ENCODE measurements around the gene FKBP7.

Gene FKBP7

DNA sequence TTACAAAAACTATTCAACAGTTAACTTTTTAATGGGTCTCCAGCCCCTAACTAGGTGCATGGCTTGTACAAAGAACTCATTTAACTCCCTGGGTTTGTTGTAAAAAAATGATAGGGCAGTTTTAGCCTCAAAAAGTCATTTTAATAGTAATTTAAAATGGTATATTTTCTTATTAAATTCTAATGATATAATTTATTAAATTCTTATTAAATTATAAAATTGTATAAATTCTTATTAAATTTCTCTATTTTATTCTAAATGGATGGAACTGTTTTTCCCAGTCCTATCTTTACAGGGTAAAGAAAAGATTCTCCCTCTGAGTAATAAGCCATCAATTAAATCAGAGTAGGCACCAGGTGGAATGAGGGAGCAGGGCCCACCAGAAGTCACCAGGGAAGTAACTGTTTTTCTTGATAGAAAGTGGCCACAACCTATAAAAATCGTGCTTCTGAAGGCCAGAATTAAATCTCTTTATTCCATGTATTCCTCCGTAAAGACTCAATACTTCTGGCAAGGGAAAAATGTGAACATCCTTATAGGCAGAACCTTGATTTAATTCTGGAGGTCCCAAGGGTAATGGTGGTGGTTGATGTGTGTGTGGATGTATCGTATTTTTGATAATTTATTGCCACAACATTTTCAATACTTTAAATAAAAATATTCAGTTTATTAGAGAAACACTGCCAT, 814 bp downstream of the FKBP7 start:
- TF ChIP-seq, protein P1, sequence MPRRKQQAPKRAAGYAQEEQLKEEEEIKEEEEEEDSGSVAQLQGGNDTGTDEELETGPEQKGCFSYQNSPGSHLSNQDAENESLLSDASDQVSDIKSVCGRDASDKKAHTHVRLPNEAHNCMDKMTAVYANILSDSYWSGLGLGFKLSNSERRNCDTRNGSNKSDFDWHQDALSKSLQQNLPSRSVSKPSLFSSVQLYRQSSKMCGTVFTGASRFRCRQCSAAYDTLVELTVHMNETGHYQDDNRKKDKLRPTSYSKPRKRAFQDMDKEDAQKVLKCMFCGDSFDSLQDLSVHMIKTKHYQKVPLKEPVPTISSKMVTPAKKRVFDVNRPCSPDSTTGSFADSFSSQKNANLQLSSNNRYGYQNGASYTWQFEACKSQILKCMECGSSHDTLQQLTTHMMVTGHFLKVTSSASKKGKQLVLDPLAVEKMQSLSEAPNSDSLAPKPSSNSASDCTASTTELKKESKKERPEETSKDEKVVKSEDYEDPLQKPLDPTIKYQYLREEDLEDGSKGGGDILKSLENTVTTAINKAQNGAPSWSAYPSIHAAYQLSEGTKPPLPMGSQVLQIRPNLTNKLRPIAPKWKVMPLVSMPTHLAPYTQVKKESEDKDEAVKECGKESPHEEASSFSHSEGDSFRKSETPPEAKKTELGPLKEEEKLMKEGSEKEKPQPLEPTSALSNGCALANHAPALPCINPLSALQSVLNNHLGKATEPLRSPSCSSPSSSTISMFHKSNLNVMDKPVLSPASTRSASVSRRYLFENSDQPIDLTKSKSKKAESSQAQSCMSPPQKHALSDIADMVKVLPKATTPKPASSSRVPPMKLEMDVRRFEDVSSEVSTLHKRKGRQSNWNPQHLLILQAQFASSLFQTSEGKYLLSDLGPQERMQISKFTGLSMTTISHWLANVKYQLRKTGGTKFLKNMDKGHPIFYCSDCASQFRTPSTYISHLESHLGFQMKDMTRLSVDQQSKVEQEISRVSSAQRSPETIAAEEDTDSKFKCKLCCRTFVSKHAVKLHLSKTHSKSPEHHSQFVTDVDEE (CRISPR knock-in tag; IDR thresholded peaks at IDR 0.05) = no peak
- TF ChIP-seq, protein P2, sequence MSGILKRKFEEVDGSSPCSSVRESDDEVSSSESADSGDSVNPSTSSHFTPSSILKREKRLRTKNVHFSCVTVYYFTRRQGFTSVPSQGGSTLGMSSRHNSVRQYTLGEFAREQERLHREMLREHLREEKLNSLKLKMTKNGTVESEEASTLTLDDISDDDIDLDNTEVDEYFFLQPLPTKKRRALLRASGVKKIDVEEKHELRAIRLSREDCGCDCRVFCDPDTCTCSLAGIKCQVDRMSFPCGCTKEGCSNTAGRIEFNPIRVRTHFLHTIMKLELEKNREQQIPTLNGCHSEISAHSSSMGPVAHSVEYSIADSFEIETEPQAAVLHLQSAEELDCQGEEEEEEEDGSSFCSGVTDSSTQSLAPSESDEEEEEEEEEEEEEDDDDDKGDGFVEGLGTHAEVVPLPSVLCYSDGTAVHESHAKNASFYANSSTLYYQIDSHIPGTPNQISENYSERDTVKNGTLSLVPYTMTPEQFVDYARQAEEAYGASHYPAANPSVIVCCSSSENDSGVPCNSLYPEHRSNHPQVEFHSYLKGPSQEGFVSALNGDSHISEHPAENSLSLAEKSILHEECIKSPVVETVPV (CRISPR knock-in tag; IDR thresholded peaks at IDR 0.05) = no peak
- no peak for TF ChIP-seq PPARA (CRISPR knock-in tag; IDR thresholded peaks at IDR 0.05; ENCODE audit: borderline replicate concordance)
- TF ChIP-seq TCF4 (CRISPR knock-in tag; IDR thresholded peaks at IDR 0.05; ENCODE audit: borderline replicate concordance) = no peak
- no peak for TF ChIP-seq ZNF70 (CRISPR knock-in tag; IDR thresholded peaks at IDR 0.05)
- no peak for TF ChIP-seq BACH2 (CRISPR knock-in tag; IDR thresholded peaks at IDR 0.05; ENCODE audit: borderline replicate concordance)
- no peak for TF ChIP-seq GLIS3 (CRISPR knock-in tag; IDR thresholded peaks at IDR 0.05)
- no peak for TF ChIP-seq TOX (CRISPR knock-in tag; IDR thresholded peaks at IDR 0.05; ENCODE audit: borderline replicate concordance)
- no peak for TF ChIP-seq ZNF8 (CRISPR knock-in tag; IDR thresholded peaks at IDR 0.05)
- TF ChIP-seq, protein P3, sequence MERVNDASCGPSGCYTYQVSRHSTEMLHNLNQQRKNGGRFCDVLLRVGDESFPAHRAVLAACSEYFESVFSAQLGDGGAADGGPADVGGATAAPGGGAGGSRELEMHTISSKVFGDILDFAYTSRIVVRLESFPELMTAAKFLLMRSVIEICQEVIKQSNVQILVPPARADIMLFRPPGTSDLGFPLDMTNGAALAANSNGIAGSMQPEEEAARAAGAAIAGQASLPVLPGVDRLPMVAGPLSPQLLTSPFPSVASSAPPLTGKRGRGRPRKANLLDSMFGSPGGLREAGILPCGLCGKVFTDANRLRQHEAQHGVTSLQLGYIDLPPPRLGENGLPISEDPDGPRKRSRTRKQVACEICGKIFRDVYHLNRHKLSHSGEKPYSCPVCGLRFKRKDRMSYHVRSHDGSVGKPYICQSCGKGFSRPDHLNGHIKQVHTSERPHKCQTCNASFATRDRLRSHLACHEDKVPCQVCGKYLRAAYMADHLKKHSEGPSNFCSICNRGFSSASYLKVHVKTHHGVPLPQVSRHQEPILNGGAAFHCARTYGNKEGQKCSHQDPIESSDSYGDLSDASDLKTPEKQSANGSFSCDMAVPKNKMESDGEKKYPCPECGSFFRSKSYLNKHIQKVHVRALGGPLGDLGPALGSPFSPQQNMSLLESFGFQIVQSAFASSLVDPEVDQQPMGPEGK (CRISPR knock-in tag; IDR thresholded peaks at IDR 0.05; ENCODE audit: borderline replicate concordance) = no peak
- TF ChIP-seq ZFP3 (CRISPR knock-in tag; IDR thresholded peaks at IDR 0.05) = no peak
- no peak for TF ChIP-seq RARB (CRISPR knock-in tag; IDR thresholded peaks at IDR 0.05)
- TF ChIP-seq CSDC2 (CRISPR knock-in tag; IDR thresholded peaks at IDR 0.05) = no peak
- no peak for ATAC-seq

DNA sequence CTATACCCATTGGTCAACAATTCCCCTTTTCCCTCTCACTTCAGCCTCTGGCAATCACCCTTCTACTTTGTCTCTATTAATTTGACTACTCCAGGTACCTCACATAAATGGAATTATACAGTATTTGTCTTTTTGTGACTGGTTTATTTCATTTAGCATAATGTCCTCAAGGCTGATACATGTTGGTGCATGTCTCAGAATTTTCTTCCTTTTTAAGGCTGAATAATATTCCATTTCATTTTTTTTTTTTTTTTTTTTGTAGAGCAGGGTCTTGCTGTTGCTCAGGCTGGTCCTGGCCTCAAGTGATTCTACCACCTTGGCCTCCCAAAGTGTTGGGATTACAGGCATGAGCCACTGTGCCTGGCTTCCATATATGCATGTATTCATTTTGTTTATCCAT, 1.9 kb downstream of the FKBP7 start:
- TF ChIP-seq PPARA (CRISPR knock-in tag; IDR thresholded peaks at IDR 0.05; ENCODE audit: borderline replicate concordance) = no peak
- TF ChIP-seq ZFP30 (CRISPR knock-in tag; IDR thresholded peaks at IDR 0.05) = no peak
- no peak for ATAC-seq

DNA sequence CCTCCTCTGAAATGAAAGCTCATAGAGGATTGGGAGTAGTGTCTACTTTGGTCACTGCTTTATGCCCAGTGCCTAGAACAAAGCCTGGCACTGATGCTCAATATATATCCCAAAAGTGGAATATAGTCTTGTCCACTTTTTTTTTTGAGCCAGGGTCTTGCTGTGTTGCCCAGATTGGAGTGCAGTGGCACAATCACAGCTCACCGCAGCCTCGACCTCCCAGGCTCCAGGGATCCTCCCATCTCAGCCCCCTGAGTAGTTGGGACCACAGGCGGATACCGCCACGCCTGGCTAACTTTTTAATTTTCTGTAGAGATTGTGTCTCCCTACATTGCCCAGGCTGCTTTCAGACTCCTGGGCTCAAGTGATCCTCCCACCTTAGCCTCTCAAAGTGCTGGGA, 3.8 kb downstream of the FKBP7 start:
- TF ChIP-seq ESRRG (CRISPR knock-in tag; IDR thresholded peaks at IDR 0.05) = no peak
- no peak for TF ChIP-seq RARB (CRISPR knock-in tag; IDR thresholded peaks at IDR 0.05)
- no peak for TF ChIP-seq SNAI2 (CRISPR knock-in tag; IDR thresholded peaks at IDR 0.05)
- TF ChIP-seq GLIS3 (CRISPR knock-in tag; IDR thresholded peaks at IDR 0.05) = no peak
- TF ChIP-seq TCF4 (CRISPR knock-in tag; IDR thresholded peaks at IDR 0.05; ENCODE audit: borderline replicate concordance) = no peak
- TF ChIP-seq ARNTL (CRISPR knock-in tag; IDR thresholded peaks at IDR 0.05; ENCODE audit: borderline replicate concordance, low read depth) = no peak
- TF ChIP-seq CSDC2 (CRISPR knock-in tag; IDR thresholded peaks at IDR 0.05) = no peak
- no peak for TF ChIP-seq OSR1 (CRISPR knock-in tag; IDR thresholded peaks at IDR 0.05)
- TF ChIP-seq ZNF8 (CRISPR knock-in tag; IDR thresholded peaks at IDR 0.05) = no peak
- TF ChIP-seq ZC3H10 (CRISPR knock-in tag; IDR thresholded peaks at IDR 0.05) = no peak
- TF ChIP-seq, protein P4, sequence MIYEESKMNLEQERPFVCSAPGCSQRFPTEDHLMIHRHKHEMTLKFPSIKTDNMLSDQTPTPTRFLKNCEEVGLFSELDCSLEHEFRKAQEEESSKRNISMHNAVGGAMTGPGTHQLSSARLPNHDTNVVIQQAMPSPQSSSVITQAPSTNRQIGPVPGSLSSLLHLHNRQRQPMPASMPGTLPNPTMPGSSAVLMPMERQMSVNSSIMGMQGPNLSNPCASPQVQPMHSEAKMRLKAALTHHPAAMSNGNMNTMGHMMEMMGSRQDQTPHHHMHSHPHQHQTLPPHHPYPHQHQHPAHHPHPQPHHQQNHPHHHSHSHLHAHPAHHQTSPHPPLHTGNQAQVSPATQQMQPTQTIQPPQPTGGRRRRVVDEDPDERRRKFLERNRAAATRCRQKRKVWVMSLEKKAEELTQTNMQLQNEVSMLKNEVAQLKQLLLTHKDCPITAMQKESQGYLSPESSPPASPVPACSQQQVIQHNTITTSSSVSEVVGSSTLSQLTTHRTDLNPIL (CRISPR knock-in tag; IDR thresholded peaks at IDR 0.05; ENCODE audit: low read depth) = no peak
- no peak for TF ChIP-seq ZFP30 (CRISPR knock-in tag; IDR thresholded peaks at IDR 0.05)
- TF ChIP-seq, protein P5, sequence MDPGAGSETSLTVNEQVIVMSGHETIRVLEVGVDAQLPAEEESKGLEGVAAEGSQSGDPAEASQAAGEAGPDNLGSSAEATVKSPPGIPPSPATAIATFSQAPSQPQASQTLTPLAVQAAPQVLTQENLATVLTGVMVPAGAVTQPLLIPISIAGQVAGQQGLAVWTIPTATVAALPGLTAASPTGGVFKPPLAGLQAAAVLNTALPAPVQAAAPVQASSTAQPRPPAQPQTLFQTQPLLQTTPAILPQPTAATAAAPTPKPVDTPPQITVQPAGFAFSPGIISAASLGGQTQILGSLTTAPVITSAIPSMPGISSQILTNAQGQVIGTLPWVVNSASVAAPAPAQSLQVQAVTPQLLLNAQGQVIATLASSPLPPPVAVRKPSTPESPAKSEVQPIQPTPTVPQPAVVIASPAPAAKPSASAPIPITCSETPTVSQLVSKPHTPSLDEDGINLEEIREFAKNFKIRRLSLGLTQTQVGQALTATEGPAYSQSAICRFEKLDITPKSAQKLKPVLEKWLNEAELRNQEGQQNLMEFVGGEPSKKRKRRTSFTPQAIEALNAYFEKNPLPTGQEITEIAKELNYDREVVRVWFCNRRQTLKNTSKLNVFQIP (CRISPR knock-in tag; IDR thresholded peaks at IDR 0.05; ENCODE audit: borderline replicate concordance, low read depth) = no peak
- TF ChIP-seq ZFP3 (CRISPR knock-in tag; IDR thresholded peaks at IDR 0.05) = no peak
- TF ChIP-seq, protein P3 (CRISPR knock-in tag; IDR thresholded peaks at IDR 0.05; ENCODE audit: borderline replicate concordance) = no peak
- TF ChIP-seq, protein P2 (CRISPR knock-in tag; IDR thresholded peaks at IDR 0.05) = no peak
- ATAC-seq = no peak

Measured in SK-N-SH treated with all-trans-retinoic acid at 6 μM for 48 hours (cell line).